ENCODE results near the gene ARFGAP1.

Gene ARFGAP1

GRCh38 chr20:63336232-63336752 is 63.7 kb downstream of the ARFGAP1 start:
- DNase-seq: no peak

GRCh38 chr20:63337786-63338420 is 65.3 kb downstream of the ARFGAP1 start:
- DNase-seq: no peak

Measured in activated CD4-positive, alpha-beta T cell treated with anti-CD3 and anti-CD28 coated beads, Interleukin-10, Interleukin-2, amounts not matched to agents 100 ng/mL and 50 ng/mL, durations not matched to agents 16 hours and 8 hours (primary cell).